ENCODE results near the gene GALNT13.

Gene GALNT13

DNA sequence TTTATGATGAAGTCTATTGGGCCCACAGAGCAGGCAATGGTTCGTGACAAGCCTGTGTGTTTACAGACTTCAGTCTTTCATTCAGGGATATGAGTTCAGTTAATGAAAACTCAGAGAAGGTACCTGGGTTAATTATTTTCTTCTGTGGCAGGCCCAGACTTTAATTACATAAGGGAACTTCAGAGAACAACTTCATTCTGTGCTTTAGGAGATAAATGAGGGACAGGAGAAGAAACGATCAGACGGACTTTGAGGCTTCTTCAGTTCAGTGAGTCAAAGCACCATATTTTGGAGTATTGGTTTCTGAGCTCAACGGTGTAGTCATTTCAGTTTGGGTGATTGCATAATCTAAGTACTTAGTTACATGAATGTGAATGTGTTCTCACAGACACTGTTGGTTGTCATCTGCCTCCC is 623.7 kb downstream of the GALNT13 start:
- TF ChIP-seq, protein P1, sequence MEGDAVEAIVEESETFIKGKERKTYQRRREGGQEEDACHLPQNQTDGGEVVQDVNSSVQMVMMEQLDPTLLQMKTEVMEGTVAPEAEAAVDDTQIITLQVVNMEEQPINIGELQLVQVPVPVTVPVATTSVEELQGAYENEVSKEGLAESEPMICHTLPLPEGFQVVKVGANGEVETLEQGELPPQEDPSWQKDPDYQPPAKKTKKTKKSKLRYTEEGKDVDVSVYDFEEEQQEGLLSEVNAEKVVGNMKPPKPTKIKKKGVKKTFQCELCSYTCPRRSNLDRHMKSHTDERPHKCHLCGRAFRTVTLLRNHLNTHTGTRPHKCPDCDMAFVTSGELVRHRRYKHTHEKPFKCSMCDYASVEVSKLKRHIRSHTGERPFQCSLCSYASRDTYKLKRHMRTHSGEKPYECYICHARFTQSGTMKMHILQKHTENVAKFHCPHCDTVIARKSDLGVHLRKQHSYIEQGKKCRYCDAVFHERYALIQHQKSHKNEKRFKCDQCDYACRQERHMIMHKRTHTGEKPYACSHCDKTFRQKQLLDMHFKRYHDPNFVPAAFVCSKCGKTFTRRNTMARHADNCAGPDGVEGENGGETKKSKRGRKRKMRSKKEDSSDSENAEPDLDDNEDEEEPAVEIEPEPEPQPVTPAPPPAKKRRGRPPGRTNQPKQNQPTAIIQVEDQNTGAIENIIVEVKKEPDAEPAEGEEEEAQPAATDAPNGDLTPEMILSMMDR (IDR thresholded peaks at IDR 0.05; ENCODE audit: control insufficient read depth, insufficient read depth, low read depth, low read length, missing control alignments): no peak
- no peak overlapping the region for H3K4me3 ChIP-seq (ENCODE audit: control insufficient read depth, low read depth, low read length)
- DNase-seq (ENCODE audit: low read depth): no peak

DNA sequence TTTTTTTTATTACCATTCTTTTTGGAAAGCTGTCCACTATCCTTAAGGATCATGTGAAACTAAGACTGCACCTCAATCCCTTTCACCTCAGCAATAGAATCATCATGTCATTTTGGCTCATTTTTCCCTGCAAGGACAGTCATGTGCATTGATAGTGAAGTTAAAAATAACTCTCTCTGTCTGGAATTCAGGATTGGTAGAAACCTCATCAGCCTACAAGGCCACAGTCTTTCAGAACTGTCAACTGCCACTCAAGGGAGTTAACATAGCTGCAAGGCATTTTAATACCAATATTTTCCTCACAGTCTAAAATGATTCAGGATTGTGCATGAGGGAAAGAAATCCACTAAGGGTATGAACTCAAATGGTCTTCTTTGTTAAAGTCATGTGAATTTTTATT is 625.3 kb downstream of the GALNT13 start:
- no peak overlapping the region for H3K4me3 ChIP-seq (ENCODE audit: control insufficient read depth, low read depth, low read length)
- no peak for DNase-seq (ENCODE audit: low read depth)
- TF ChIP-seq, protein P1 (IDR thresholded peaks at IDR 0.05; ENCODE audit: control insufficient read depth, insufficient read depth, low read depth, low read length, missing control alignments): no peak
